Measurements from ENCODE around the gene CD58.
"Not testable (repeated sequence)": the region's sequence is repeated elsewhere in the genome, so short reads cannot be mapped to it uniquely, and the experiment has no call there.

Gene CD58, protein sequence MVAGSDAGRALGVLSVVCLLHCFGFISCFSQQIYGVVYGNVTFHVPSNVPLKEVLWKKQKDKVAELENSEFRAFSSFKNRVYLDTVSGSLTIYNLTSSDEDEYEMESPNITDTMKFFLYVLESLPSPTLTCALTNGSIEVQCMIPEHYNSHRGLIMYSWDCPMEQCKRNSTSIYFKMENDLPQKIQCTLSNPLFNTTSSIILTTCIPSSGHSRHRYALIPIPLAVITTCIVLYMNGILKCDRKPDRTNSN

DNA sequence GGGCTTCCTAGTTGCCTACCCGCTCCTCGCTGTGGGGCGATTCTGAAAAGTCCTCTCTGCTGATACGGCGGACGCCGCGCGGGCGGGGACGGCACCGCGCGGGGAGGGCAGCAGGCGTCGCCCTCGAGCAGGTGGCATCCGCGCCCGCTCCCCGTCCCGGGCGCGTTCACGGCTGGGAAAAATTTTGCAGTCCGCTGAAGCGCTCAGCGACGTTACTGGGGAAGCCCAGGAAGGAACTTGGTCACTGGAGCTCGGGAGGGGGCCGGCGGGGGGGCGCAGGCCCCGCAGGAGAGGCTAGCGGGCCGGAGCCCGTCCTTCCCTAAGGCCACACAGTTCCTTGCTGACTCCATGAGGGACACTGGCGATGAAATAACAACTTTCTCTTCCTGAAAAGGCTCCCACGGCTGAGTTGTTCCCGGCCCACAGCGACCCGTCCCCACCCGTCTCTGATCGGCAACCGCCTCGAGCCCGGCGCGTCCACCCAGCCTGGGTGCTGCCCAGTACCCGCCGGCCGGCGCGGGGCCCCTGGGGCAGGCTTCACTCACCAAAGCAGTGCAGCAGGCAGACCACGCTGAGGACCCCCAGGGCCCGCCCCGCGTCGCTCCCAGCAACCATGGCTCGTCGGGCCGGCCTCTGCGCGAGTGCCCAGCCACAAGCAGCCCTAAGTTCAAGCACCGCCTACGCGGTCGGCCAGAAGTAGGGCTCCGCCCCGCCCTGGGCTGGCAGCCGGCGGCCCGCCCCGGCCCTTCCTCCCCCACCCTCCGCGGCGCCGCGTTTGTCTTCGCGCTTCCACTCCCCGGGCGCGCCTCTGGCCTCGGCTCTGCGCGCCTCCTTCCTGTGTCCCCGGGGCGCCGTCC lies at the start of gene CD58:
TSS of gene CD58 (minus strand) at position 669 of the 857 bp plus-strand sequence. CDS start at position 615, 54 bp downstream.
- no peak for TF ChIP-seq EZH2phosphoT487 (conservative IDR thresholded peaks at IDR 0.05; ENCODE audit: low read length)
- TF ChIP-seq, protein P1, sequence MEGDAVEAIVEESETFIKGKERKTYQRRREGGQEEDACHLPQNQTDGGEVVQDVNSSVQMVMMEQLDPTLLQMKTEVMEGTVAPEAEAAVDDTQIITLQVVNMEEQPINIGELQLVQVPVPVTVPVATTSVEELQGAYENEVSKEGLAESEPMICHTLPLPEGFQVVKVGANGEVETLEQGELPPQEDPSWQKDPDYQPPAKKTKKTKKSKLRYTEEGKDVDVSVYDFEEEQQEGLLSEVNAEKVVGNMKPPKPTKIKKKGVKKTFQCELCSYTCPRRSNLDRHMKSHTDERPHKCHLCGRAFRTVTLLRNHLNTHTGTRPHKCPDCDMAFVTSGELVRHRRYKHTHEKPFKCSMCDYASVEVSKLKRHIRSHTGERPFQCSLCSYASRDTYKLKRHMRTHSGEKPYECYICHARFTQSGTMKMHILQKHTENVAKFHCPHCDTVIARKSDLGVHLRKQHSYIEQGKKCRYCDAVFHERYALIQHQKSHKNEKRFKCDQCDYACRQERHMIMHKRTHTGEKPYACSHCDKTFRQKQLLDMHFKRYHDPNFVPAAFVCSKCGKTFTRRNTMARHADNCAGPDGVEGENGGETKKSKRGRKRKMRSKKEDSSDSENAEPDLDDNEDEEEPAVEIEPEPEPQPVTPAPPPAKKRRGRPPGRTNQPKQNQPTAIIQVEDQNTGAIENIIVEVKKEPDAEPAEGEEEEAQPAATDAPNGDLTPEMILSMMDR (IDR thresholded peaks at IDR 0.05; ENCODE audit: insufficient read depth, low read length, poor library complexity, severe bottlenecking): peak; percentile 62
- peak within 1 kb of the TSS; percentile 86 for H3K4me2 ChIP-seq (ENCODE audit: low read depth, low read length, poor library complexity, severe bottlenecking)
- no peaks in the 10 kb centered on the region for H3K36me3 ChIP-seq (ENCODE audit: low read length)
- H3K79me2 ChIP-seq (ENCODE audit: insufficient read depth, low read length): no peaks in the 10 kb centered on the region
- peak within 1 kb of the TSS; percentile 87 for H3K4me3 ChIP-seq (ENCODE audit: insufficient read depth, low read length, poor library complexity, severe bottlenecking)
- H3K9me3 ChIP-seq (ENCODE audit: insufficient read depth, low read length): no peaks in the 10 kb centered on the region
- no peaks in the 10 kb centered on the region for H3K27me3 ChIP-seq (ENCODE audit: low read length)
- no peaks in the 10 kb centered on the region for H3F3A ChIP-seq (ENCODE audit: insufficient read depth)
- H3K27ac ChIP-seq (ENCODE audit: low read depth, low read length): 0 out of 2 replicates have a peak within 1 kb of the TSS, but pooled peaks have one; percentile 16
- H2AFZ ChIP-seq (ENCODE audit: low read depth, low read length, severe bottlenecking): peak within 1 kb of the TSS; percentile 99
- peaks cover 4% of the 10 kb centered on the region; the same call in 1 of the 2 replicates for H4K20me1 ChIP-seq (ENCODE audit: low read depth, low read length)
- peak within 1 kb of the TSS; percentile 94 for H3K9ac ChIP-seq (ENCODE audit: low read length)
- no peaks in the 10 kb centered on the region for H3K9me2 ChIP-seq (replicated peaks; ENCODE audit: insufficient read depth, low read length)

DNA sequence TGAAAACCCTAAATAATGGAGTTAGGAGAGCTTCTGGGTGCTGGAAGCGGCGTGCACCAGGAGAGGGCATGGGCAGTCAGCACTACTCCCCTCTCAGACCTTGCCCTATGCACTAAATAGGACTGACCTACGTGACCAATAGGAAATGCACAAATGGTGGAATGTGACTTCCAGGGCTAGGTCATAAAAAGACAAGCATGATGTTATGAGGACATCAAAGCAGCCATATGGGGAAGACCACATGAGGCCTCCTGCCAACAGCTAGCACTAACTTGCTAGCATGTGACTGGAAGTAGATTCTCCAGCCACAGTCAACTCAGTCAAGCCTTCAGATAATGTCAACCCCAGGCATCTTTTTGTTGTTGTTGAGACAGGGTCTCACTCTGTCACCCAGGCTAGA lies 49.6 kb upstream of the CD58 start:
- H3K36me3 ChIP-seq (ENCODE audit: low read length); H3K27ac ChIP-seq (ENCODE audit: low read depth, low read length); H3K4me2 ChIP-seq (ENCODE audit: low read depth, low read length, poor library complexity, severe bottlenecking); H3K9me3 ChIP-seq (ENCODE audit: insufficient read depth, low read length); H3F3A ChIP-seq (ENCODE audit: insufficient read depth); H3K79me2 ChIP-seq (ENCODE audit: insufficient read depth, low read length); H2AFZ ChIP-seq (ENCODE audit: low read depth, low read length, severe bottlenecking); H3K27me3 ChIP-seq (ENCODE audit: low read length); H4K20me1 ChIP-seq (ENCODE audit: low read depth, low read length); H3K9me2 ChIP-seq (replicated peaks; ENCODE audit: insufficient read depth, low read length); H3K4me3 ChIP-seq (ENCODE audit: insufficient read depth, low read length, poor library complexity, severe bottlenecking); H3K9ac ChIP-seq (ENCODE audit: low read length): not testable (repeated sequence)

DNA sequence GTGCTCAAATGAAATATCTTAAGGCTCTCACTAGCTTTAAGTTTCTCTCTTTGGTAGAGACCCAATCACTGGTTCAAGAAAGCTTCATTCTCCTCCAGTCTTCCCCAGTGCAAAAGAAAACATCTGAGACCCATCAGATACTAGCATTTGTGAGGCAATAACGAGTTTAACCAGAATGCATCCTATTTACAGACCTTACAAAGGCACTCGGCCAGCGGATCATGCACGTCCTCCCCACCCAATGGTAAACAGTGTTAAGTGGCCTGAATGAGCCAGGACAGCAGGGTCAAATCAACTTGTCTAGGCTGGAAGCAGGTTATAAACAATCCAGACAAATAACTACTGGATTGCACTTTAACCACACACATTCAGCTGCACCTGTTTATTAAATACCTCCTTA lies 48.3 kb upstream of the CD58 start:
- H3K27ac ChIP-seq (ENCODE audit: low read depth, low read length): not testable (repeated sequence)

DNA sequence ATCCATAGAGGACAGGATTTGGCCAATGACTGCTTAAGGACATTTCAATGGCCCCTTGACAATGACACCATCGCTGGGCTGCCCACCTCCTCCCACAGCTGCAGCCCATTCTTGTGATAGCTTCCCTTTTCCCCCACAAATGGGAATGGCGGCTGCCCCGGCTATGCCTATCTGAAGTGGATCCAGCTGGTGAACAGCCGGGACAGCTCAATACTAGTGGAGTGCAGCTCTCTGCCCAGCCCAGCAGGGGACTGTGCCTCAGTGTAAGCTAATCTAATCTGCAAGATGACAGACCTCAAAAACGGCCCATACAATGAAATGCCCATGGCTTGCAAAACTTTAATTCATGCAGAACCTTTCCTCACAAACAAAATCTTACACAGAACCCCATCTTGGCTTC lies 47.0 kb upstream of the CD58 start:
- not testable (repeated sequence) for H3K4me2 ChIP-seq (ENCODE audit: low read depth, low read length, poor library complexity, severe bottlenecking); H3K9ac ChIP-seq (ENCODE audit: low read length); H3K4me3 ChIP-seq (ENCODE audit: insufficient read depth, low read length, poor library complexity, severe bottlenecking); H2AFZ ChIP-seq (ENCODE audit: low read depth, low read length, severe bottlenecking); H3K79me2 ChIP-seq (ENCODE audit: insufficient read depth, low read length); H3K9me2 ChIP-seq (replicated peaks; ENCODE audit: insufficient read depth, low read length); H3K36me3 ChIP-seq (ENCODE audit: low read length); H3K9me3 ChIP-seq (ENCODE audit: insufficient read depth, low read length); H3K27me3 ChIP-seq (ENCODE audit: low read length); H3F3A ChIP-seq (ENCODE audit: insufficient read depth); H3K27ac ChIP-seq (ENCODE audit: low read depth, low read length); H4K20me1 ChIP-seq (ENCODE audit: low read depth, low read length)

More for the DNA sequence above, 48.3 kb upstream of the CD58 start:
- H3K79me2 ChIP-seq (ENCODE audit: insufficient read depth, low read length); H3K9ac ChIP-seq (ENCODE audit: low read length); H3K4me3 ChIP-seq (ENCODE audit: insufficient read depth, low read length, poor library complexity, severe bottlenecking); H3F3A ChIP-seq (ENCODE audit: insufficient read depth); H3K36me3 ChIP-seq (ENCODE audit: low read length); H3K4me2 ChIP-seq (ENCODE audit: low read depth, low read length, poor library complexity, severe bottlenecking); H4K20me1 ChIP-seq (ENCODE audit: low read depth, low read length); H3K9me2 ChIP-seq (replicated peaks; ENCODE audit: insufficient read depth, low read length); H2AFZ ChIP-seq (ENCODE audit: low read depth, low read length, severe bottlenecking); H3K27me3 ChIP-seq (ENCODE audit: low read length); H3K9me3 ChIP-seq (ENCODE audit: insufficient read depth, low read length): not testable (repeated sequence)

DNA sequence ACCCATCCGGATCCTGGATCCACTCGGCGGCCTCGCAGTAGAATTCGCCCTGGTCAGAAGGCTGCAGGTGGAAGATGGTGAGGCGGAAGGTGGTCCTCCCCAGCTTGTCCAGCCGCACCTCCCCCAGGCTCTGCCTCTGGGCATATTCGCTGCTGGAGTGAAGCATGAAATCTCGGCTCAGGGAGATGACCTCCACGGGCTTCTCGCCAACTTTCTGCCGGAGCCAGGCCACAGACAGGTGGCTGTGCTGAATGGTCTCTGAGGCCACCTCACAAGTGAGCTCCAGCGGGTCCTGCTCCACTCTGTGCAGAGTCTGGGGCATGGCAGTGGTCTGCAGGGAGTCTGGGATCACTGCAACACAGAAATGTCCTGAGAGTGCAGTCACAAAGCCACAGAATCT lies 43.0 kb upstream of the CD58 start:
- not testable (repeated sequence) for H3K27ac ChIP-seq (ENCODE audit: low read depth, low read length); H3F3A ChIP-seq (ENCODE audit: insufficient read depth); H3K27me3 ChIP-seq (ENCODE audit: low read length); H3K9ac ChIP-seq (ENCODE audit: low read length); H3K9me3 ChIP-seq (ENCODE audit: insufficient read depth, low read length); H3K4me3 ChIP-seq (ENCODE audit: insufficient read depth, low read length, poor library complexity, severe bottlenecking); H2AFZ ChIP-seq (ENCODE audit: low read depth, low read length, severe bottlenecking); H3K36me3 ChIP-seq (ENCODE audit: low read length); H3K79me2 ChIP-seq (ENCODE audit: insufficient read depth, low read length); H3K9me2 ChIP-seq (replicated peaks; ENCODE audit: insufficient read depth, low read length); H4K20me1 ChIP-seq (ENCODE audit: low read depth, low read length); H3K4me2 ChIP-seq (ENCODE audit: low read depth, low read length, poor library complexity, severe bottlenecking)

DNA sequence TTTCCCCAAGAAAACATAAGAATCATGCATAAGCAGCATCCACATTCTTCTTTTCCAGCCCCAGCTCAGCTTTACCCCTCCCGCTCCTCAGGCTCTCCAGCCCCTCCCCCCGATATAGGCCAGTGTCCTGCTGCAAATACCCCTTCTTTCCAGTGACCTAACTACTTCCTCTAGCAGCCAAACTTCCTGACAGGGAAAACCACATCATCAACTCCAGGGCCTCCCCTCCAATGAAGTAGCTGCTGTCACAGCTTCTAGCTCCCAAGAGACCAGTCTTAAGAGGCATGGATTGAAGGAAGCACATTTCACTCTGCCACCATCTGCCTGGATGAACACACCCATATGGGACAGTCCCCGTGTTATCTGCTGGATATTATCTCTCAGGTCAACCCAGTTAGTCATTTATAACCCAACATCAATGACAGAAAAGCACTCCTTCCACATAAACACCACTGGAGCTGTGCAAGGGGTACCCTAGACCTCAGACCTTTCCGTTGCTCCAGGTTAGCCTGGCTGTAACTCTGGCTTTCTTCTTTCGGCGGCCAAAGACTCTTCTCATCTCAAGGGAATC lies 39.1 kb upstream of the CD58 start:
- H2AFZ ChIP-seq (ENCODE audit: low read depth, low read length, severe bottlenecking); H3K27ac ChIP-seq (ENCODE audit: low read depth, low read length); H3K9ac ChIP-seq (ENCODE audit: low read length); H3K27me3 ChIP-seq (ENCODE audit: low read length); H3F3A ChIP-seq (ENCODE audit: insufficient read depth); H3K79me2 ChIP-seq (ENCODE audit: insufficient read depth, low read length); H3K36me3 ChIP-seq (ENCODE audit: low read length); H3K4me2 ChIP-seq (ENCODE audit: low read depth, low read length, poor library complexity, severe bottlenecking); H3K4me3 ChIP-seq (ENCODE audit: insufficient read depth, low read length, poor library complexity, severe bottlenecking); H4K20me1 ChIP-seq (ENCODE audit: low read depth, low read length); H3K9me3 ChIP-seq (ENCODE audit: insufficient read depth, low read length); H3K9me2 ChIP-seq (replicated peaks; ENCODE audit: insufficient read depth, low read length): not testable (repeated sequence)

DNA sequence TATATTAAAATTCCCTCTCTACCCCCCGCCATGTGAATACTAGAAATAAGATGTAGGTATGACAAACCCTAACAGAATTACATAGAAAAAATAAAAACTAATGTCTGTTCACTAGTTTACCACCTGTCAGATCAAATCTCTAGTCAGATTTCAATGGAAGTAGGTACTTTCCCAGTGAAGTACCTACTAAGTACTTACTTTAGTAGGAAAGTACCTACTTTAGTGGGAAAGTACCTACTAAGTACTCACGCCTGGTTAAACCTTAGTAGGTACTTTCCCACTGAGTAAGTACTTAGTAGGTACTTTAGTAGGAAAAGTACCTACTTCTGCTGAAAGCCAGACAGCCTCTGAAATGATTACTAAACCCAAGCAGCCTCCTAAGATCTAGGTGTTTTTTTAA lies 38.0 kb upstream of the CD58 start:
- H3K27me3 ChIP-seq (ENCODE audit: low read length); H3K4me2 ChIP-seq (ENCODE audit: low read depth, low read length, poor library complexity, severe bottlenecking): not testable (repeated sequence)

More for the DNA sequence above, 38.0 kb upstream of the CD58 start:
- not testable (repeated sequence) for H3K4me3 ChIP-seq (ENCODE audit: insufficient read depth, low read length, poor library complexity, severe bottlenecking); H3F3A ChIP-seq (ENCODE audit: insufficient read depth); H3K27ac ChIP-seq (ENCODE audit: low read depth, low read length); H3K79me2 ChIP-seq (ENCODE audit: insufficient read depth, low read length); H3K36me3 ChIP-seq (ENCODE audit: low read length); H3K9ac ChIP-seq (ENCODE audit: low read length); H3K9me3 ChIP-seq (ENCODE audit: insufficient read depth, low read length); H3K9me2 ChIP-seq (replicated peaks; ENCODE audit: insufficient read depth, low read length); H2AFZ ChIP-seq (ENCODE audit: low read depth, low read length, severe bottlenecking); H4K20me1 ChIP-seq (ENCODE audit: low read depth, low read length)
